Fibroblast of villous mesenchyme (primary cell): ENCODE measurements around the gene TMEM39A. TPM values are rescaled to one million over a fixed set of nuclear protein-coding genes. Genes with fewer than 3 reads are reported as not detected.

Experiments used
- DNase-seq: peaks from one replicate; pipeline ENCODE4 v3.0.0-alpha.2; 2010; ENCODE audit warnings: low read depth
- H3K4me3 ChIP-seq: 2 replicates; pipeline ENCODE4 v1.5.1; 2011; ENCODE audit warnings: low read depth, mild to moderate bottlenecking, low read length
- CTCF ChIP-seq: IDR thresholded peaks from 2 replicates; pipeline ENCODE4 v1.5.1; 2012; ENCODE audit warnings: low read depth, mild to moderate bottlenecking, low read length; ENCODE audit not compliant: insufficient read depth
- total RNA-seq: library from RNA; depleted of rRNA; stranded (reverse); fragments of >200 nt; gene quantifications from 2 replicates; pipeline ENCODE4 v1.2.3, GENCODE V29; 2012

Gene TMEM39A
- total RNA-seq, 1 donor: 88.5 TPM

GRCh38 chr3:119403201-119403600 lies 60.2 kb downstream of the TMEM39A start:
- TF ChIP-seq CTCF: no peak

GRCh38 chr3:119402791-119403190 lies 60.6 kb downstream of the TMEM39A start:
- no peak for DNase-seq

More at GRCh38 chr3:119403201-119403600, 60.2 kb downstream of the TMEM39A start:
- no peak overlapping the region for H3K4me3 ChIP-seq
- DNase-seq: no peak

GRCh38 chr3:119401503-119402440 lies 61.6 kb downstream of the TMEM39A start:
- no peak overlapping the region for H3K4me3 ChIP-seq
- no peak for TF ChIP-seq CTCF
- no peak for DNase-seq

More at GRCh38 chr3:119402791-119403190, 60.6 kb downstream of the TMEM39A start:
- H3K4me3 ChIP-seq: no peak overlapping the region
- no peak for TF ChIP-seq CTCF

GRCh38 chr3:119401069-119401468 lies 62.3 kb downstream of the TMEM39A start:
- TF ChIP-seq CTCF: no peak
- DNase-seq: no peak
- no peak overlapping the region for H3K4me3 ChIP-seq

- DNase-seq: no peak
- H3K4me3 ChIP-seq: no peak overlapping the region
- no peak for TF ChIP-seq CTCF
These were observed 62.9 kb downstream of the TMEM39A start for GRCh38 chr3:119400466-119400865.

- DNase-seq: no peak
- TF ChIP-seq CTCF: no peak
- H3K4me3 ChIP-seq: no peak overlapping the region
These were observed 66.5 kb downstream of the TMEM39A start for GRCh38 chr3:119396870-119397269.
